Adipocyte (in vitro differentiated cells): ENCODE measurements around the gene TLK1.
A peak's percentile ranks its signal among the peaks of the same experiment; 100 is the strongest.

ENCODE experiments used
- DNase-seq: peaks from one replicate; pipeline ENCODE4 v3.0.0-alpha.2; 2015; ENCODE audit warnings: low read depth
- H3K27me3 ChIP-seq: replicated peaks from 2 replicates; pipeline ENCODE4 v1.7.0; 2013; ENCODE audit warnings: mild to moderate bottlenecking, low read length, moderate library complexity; ENCODE audit not compliant: control insufficient read depth, insufficient read depth
- H3K36me3 ChIP-seq: 2 replicates; pipeline ENCODE4 v1.7.0; 2013; ENCODE audit warnings: low read length, mild to moderate bottlenecking, moderate library complexity; ENCODE audit not compliant: control insufficient read depth, insufficient read depth, severe bottlenecking
- H3K4me1 ChIP-seq: 2 replicates; pipeline ENCODE4 v1.7.0; 2013; ENCODE audit warnings: mild to moderate bottlenecking, low read length, moderate library complexity; ENCODE audit not compliant: control insufficient read depth, insufficient read depth
- H3K4me3 ChIP-seq: 2 replicates; pipeline ENCODE4 v1.7.0; 2013; ENCODE audit warnings: mild to moderate bottlenecking, low read length, moderate library complexity
- H3K9ac ChIP-seq: 2 replicates; pipeline ENCODE4 v1.7.0; 2013; ENCODE audit warnings: mild to moderate bottlenecking, low read length, moderate library complexity
- H3K9me3 ChIP-seq: 2 replicates; pipeline ENCODE4 v1.7.0; 2013; ENCODE audit warnings: mild to moderate bottlenecking, low read length, moderate library complexity; ENCODE audit not compliant: control insufficient read depth

TLK1 gene

DNA sequence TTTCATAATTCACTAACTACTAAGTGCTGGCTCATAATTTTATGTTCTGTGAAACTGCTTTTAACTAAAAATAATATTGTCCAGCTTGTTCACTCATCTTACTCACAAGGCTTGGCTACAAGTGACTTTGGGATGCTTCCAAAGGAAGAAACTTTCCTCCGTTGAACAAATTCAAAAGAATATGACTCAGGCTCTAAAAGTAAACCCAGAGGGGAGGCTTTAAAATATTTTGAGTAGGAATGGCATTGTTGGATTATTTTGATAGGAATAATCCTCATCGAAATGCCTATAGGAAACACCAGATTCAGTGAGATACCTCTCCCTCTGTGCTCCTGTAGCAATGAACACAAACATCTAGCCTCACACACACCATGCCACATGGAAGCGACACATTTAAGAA lies 25.2 kb upstream of the TLK1 start:
- Histone ChIP-seq H3K4me3 (peak overlapping the region; percentile 49), H3K27me3 (no peaks in the 10 kb centered on the region), H3K36me3 (no peaks in the 10 kb centered on the region), H3K9me3 (no peaks in the 10 kb centered on the region), H3K4me1 (peaks cover 15% of the 10 kb centered on the region), H3K9ac (peak overlapping the region; percentile 39)
- peak; percentile 63 for DNase-seq

DNA sequence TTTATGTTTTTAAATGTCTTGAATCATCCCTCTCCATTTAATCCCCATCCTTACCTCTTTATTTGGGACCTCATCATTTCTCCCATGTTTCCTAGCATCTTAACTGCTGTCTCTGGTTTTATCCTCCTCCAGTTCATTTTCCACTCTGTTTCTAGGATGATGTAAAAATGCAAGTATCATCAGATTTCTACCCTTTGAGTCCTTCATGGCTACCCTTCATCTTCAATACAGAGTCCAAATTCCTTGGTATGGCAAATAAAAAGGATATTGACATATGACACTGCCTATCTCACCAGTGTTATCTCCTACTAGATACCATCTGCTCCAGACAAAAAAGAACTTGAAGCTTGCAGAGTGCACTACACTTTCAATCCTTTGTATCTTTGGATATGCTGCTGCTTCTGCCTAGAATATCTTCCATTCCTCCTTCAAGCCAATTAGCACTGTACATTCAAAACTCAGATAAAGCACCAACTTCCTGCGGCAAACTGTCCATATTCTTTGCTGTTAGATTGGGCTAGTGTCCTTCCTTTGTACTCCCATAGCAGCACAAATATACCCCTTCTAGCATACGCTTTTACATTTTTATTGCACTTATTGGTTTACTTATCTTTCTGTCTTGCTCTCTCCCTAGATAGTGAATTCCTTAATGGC lies 24.6 kb upstream of the TLK1 start:
- Histone ChIP-seq H3K9me3 (no peaks in the 10 kb centered on the region), H3K4me1 (peaks cover 15% of the 10 kb centered on the region), H3K27me3 (no peaks in the 10 kb centered on the region), H3K4me3 (peak overlapping the region; percentile 49), H3K9ac (peak overlapping the region; percentile 24), H3K36me3 (no peaks in the 10 kb centered on the region)
- DNase-seq: no peak

DNA sequence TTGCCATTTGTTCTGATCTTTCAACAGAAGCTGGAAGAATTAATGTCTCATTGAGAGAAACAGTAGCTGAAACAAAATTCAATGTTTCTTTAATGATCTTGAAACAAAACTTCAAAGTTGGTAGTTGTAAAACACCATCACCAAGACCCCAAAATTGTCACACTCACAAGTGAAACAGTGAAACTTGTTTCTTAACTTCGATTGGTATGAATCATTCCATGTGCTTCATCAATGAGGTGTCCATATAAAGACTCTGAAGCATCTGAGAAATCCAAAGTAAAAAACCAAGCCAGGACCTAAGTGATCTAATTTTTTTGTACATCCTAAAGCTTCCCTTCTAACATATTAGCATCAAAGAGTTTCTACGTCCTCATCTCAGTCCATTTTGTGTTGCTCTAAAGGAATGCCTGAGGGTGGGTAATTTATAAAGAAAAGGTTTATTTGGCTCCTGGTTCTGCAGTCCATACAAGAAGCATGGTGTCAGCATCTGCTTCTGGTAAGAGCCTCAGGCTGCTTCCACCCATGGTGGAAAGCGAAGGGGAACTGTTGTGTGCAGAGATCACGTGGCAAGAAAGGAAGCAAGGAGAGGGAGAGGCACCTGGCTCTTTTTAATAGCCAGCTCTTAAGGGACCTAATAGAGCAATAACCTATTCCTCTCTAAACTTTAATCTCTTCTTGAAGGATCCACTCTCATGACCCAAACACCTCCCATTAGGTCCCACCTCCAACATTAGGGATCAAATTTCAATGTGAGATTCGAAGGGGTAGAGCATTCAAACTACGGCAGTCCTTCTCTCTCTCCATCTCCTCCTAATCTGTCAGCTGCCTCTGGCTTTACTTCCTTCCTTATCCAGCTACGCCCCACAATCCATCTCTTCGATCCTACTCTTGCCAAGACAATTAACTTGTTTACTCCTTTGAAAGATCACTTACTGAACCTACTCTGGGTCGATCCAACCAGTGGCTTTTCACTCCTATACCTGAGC lies 20.7 kb upstream of the TLK1 start:
- no peak overlapping the region for H3K4me3 ChIP-seq
- no peak for DNase-seq
- peaks cover 12% of the 10 kb centered on the region for H3K4me1 ChIP-seq
- no peaks in the 10 kb centered on the region for H3K27me3 ChIP-seq
- no peak overlapping the region for H3K9ac ChIP-seq
- no peaks in the 10 kb centered on the region for H3K36me3 ChIP-seq
- H3K9me3 ChIP-seq: no peaks in the 10 kb centered on the region

DNA sequence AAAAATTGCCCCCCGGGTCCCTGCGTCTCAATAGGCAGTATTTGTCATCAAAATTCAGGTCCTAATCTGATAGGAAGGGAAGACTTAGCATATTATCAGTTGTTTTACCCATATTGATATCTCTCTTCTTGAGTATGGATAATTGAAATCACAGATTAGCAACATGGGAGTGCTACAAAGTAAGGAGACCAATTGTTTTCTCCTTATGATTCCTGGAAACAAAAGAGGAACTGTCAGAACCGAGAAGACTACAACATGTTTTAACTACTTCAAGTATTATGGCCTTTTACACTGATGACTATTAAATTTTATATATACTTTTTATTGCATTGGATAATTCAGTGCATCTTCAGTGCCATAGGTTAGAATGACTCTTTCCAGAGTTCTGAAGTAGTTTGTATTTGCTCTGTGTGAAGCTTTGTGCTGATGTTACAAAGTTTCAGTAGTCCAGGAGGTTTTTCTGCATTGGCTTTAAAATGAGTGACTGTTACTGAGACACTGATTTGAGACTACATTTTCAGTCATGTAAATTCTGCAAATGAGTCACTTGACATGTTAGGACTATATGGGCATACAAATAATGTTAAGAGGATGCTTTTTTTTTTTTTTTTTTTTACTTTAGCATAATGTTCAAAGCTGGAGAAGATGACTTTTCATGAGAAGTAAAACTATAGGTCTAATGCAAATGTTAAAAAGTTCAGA lies 19.7 kb upstream of the TLK1 start:
- Histone ChIP-seq H3K27me3 (no peaks in the 10 kb centered on the region), H3K36me3 (no peaks in the 10 kb centered on the region), H3K9ac (no peak overlapping the region), H3K9me3 (no peaks in the 10 kb centered on the region), H3K4me3 (no peak overlapping the region), H3K4me1 (peaks cover 4% of the 10 kb centered on the region)
- DNase-seq: no peak

DNA sequence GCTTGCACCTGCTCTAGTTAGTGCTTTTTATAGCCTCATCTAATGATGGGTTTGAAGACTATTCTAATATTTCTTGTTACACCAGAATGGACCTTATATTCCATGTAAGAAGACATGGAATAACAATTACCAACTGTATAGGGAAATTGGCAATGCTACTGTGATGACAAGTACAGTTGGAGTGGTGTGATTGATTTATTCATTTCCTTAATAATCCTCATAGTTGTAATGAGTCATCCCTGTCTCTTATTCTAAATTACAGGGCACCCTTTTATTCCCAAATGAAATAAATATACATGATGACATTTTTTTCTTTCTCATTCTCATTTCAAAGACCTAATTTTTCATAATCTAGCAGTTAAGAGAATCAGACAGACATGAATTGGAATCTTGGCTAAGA lies 18.3 kb upstream of the TLK1 start:
- no peak for DNase-seq
- H3K4me1 ChIP-seq: no peaks in the 10 kb centered on the region
- H3K36me3 ChIP-seq: no peaks in the 10 kb centered on the region
- H3K27me3 ChIP-seq: no peaks in the 10 kb centered on the region
- H3K9me3 ChIP-seq: no peaks in the 10 kb centered on the region
- H3K9ac ChIP-seq: no peak overlapping the region
- no peak overlapping the region for H3K4me3 ChIP-seq

DNA sequence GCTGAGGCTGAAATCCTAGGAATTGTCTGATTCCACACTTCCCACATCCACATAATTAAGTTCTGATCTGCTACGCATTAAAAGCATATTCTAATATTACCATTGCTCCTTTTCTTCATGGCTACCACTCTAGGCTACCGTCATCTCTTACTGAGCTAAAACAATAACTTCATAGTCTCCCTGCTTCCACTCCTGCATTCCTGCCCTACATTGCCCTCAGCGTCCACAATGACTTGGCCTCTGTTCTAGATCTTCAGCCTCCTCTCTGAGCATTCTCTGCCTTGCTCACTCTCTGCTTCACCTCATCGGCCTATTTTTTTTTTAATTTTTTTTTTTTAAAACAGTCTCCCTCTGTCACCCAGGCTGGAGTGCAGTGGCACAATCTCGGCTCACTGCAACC lies 15.8 kb upstream of the TLK1 start:
- H3K36me3 ChIP-seq: no peaks in the 10 kb centered on the region
- no peak for DNase-seq
- H3K9me3 ChIP-seq: no peaks in the 10 kb centered on the region
- H3K27me3 ChIP-seq: no peaks in the 10 kb centered on the region
- no peaks in the 10 kb centered on the region for H3K4me1 ChIP-seq
- no peak overlapping the region for H3K9ac ChIP-seq
- H3K4me3 ChIP-seq: no peak overlapping the region

DNA sequence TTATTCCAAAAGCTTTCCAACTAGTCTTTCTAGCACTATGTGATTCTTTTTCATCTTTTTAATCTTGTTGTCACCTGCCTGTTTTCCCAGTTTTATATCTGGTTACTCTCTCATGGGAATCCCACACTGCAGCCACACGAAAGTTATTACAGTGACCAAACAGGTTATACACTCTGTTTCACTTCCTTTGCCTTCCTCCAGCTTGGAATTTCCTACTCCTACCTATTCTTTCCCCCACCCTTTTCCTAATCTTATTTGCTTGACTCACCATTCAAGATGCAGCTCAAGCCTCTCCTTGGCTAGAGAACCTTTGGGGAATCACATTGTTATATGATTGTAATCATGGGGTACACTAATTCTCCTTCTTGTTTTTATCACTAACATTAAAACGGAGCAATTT lies 13.4 kb upstream of the TLK1 start:
- H3K36me3 ChIP-seq: no peaks in the 10 kb centered on the region
- DNase-seq: no peak
- H3K9ac ChIP-seq: no peak overlapping the region
- no peaks in the 10 kb centered on the region for H3K9me3 ChIP-seq
- H3K4me3 ChIP-seq: no peak overlapping the region
- no peaks in the 10 kb centered on the region for H3K4me1 ChIP-seq
- H3K27me3 ChIP-seq: no peaks in the 10 kb centered on the region

DNA sequence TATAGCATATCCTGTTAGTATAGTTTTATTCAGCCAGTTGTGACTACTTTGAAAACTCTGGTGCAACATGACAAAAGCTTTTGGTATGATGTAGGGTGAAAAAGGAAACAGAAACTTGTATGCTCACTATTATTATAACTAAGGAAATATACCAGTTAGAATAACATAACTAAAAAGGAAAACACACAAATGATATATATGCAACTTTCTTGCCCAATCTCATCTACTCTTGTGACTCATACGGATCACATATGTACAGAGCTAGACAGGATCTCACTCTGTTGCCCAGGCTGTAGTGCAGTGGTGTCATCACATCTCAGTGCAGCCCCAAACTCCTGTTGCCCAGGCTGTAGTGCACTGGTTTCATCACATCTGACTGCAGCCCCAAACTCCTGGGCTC lies 12.4 kb upstream of the TLK1 start:
- DNase-seq: peak; percentile 39
- no peaks in the 10 kb centered on the region for H3K9me3 ChIP-seq
- H3K36me3 ChIP-seq: no peaks in the 10 kb centered on the region
- no peaks in the 10 kb centered on the region for H3K27me3 ChIP-seq
- no peaks in the 10 kb centered on the region for H3K4me1 ChIP-seq
- H3K4me3 ChIP-seq: no peak overlapping the region
- H3K9ac ChIP-seq: no peak overlapping the region

DNA sequence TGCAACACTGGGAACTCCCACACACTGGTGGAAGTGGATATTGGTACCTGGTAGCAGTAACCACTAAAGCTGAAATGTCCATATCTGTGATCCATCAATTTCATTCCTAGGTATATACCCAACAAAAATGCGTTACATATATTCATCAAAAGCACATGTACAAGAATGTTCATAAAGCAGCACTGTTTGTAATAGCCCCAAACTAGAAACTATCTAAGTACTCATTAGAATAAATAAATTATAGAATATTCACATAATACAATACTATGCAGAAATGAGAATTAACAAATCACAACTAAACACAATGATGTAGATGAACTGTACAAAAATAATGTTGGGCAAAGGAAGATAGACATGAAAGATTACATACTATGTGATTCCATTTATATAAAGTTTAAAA lies 11.1 kb upstream of the TLK1 start:
- Histone ChIP-seq H3K4me3 (no peak overlapping the region), H3K27me3 (no peaks in the 10 kb centered on the region), H3K4me1 (no peaks in the 10 kb centered on the region), H3K9me3 (no peaks in the 10 kb centered on the region), H3K36me3 (no peaks in the 10 kb centered on the region), H3K9ac (no peak overlapping the region)
- DNase-seq: no peak

DNA sequence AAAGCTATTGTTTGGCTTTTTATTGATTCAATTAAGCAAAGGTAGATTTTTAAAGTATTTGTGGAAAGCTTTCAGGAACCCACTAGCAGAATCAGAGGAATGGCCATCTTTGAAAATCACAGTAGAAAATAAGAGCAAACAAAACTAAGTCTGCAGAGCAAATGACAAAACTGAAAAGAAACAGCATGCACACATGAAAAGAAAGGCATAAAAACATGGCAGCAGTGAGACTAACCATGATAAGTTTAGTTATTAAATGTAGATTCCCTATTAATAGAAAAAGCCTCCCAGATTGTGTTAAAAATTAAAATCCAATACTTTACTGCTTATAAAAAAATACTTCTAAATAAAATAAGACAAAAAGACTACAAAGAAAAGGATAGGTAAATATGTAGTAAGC lies 9.1 kb upstream of the TLK1 start:
- Histone ChIP-seq H3K9ac (no peak overlapping the region), H3K27me3 (no peaks in the 10 kb centered on the region), H3K9me3 (no peaks in the 10 kb centered on the region), H3K4me3 (no peak overlapping the region), H3K36me3 (no peaks in the 10 kb centered on the region), H3K4me1 (no peaks in the 10 kb centered on the region)
- DNase-seq: no peak

DNA sequence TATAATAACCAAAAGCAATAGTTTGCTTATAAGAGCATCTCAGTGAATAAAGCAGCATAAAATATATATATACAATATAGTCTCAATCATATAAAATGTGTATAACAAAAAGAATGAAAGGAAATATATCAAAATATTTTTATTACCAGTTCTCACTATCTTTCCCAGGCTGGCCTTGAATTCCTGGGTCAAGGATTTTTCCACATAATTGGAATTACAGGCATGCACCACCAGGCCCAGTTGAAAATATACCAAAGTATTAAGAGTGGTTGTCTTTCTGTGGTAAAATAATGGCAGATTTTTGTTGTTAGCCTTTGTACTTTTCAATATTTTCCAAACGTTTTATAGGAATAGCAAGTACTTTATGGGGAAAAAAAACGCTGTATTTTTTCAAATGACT lies 8.6 kb upstream of the TLK1 start:
- H3K9me3 ChIP-seq: no peaks in the 10 kb centered on the region
- no peak overlapping the region for H3K4me3 ChIP-seq
- H3K4me1 ChIP-seq: no peaks in the 10 kb centered on the region
- no peak overlapping the region for H3K9ac ChIP-seq
- H3K36me3 ChIP-seq: no peaks in the 10 kb centered on the region
- no peaks in the 10 kb centered on the region for H3K27me3 ChIP-seq
- DNase-seq: no peak
